SK-N-SH treated with all-trans-retinoic acid at 6 μM for 48 hours (cell line): ENCODE data around the gene EGFL7.

ENCODE experiments used
- ATAC-seq: fragments of 200-7000 bp; cut with Tn5 transposase; 3 replicates; pipeline ENCODE4 v1.9.1; 2020; ENCODE audit warnings: mild to moderate bottlenecking, moderate library complexity
- BACH2 ChIP-seq: fragments of 250-450 bp; sonication (Bioruptor Pico); IDR thresholded peaks from 2 replicates; pipeline ENCODE4 v1.9.0; 2021; ENCODE audit warnings: mild to moderate bottlenecking, borderline replicate concordance
- CSDC2 ChIP-seq: fragments of 250-450 bp; sonication (Bioruptor Pico); IDR thresholded peaks from 2 replicates; pipeline ENCODE4 v1.5.0; 2020; ENCODE audit warnings: mild to moderate bottlenecking, moderate library complexity
- GLIS3 ChIP-seq: fragments of 250-450 bp; sonication (Bioruptor Pico); IDR thresholded peaks from 2 replicates; pipeline ENCODE4 v1.5.0; 2020; ENCODE audit warnings: mild to moderate bottlenecking, moderate library complexity
- ISL1 ChIP-seq: fragments of 250-450 bp; sonication (Bioruptor Pico); IDR thresholded peaks from 2 replicates; pipeline ENCODE4 v2.1.2; 2022; ENCODE audit warnings: mild to moderate bottlenecking, moderate library complexity
- OSR1 ChIP-seq: fragments of 250-450 bp; sonication (Bioruptor Pico); IDR thresholded peaks from 2 replicates; pipeline ENCODE4 v1.8.0; 2022; ENCODE audit warnings: moderate library complexity, mild to moderate bottlenecking, inconsistent platforms
- RARB ChIP-seq: fragments of 250-450 bp; sonication (Bioruptor Pico); IDR thresholded peaks from 2 replicates; pipeline ENCODE4 v1.8.0; 2021; ENCODE audit warnings: mild to moderate bottlenecking, moderate library complexity
- SNAI2 ChIP-seq: fragments of 250-450 bp; sonication (Bioruptor Pico); IDR thresholded peaks from 2 replicates; pipeline ENCODE4 v1.5.0; 2020; ENCODE audit warnings: mild to moderate bottlenecking, moderate library complexity
- TCF4 ChIP-seq: fragments of 250-450 bp; sonication (Bioruptor Pico); IDR thresholded peaks from 2 replicates; pipeline ENCODE4 v1.8.0; 2021; ENCODE audit warnings: mild to moderate bottlenecking, moderate library complexity, borderline replicate concordance
- ZFP3 ChIP-seq: fragments of 250-450 bp; sonication (Bioruptor Pico); IDR thresholded peaks from 2 replicates; pipeline ENCODE4 v1.5.0; 2020; ENCODE audit warnings: mild to moderate bottlenecking, moderate library complexity
- ZNF70 ChIP-seq: fragments of 450-650 bp; formaldehyde crosslinking; IDR thresholded peaks from 2 replicates; pipeline ENCODE4 v1.5.0; 2020; ENCODE audit warnings: mild to moderate bottlenecking, moderate library complexity
- ZNF8 ChIP-seq: fragments of 450-650 bp; formaldehyde crosslinking; IDR thresholded peaks from 2 replicates; pipeline ENCODE4 v1.5.0; 2020; ENCODE audit warnings: mild to moderate bottlenecking, moderate library complexity
- TF ChIP-seq, protein P1 (sequence below): fragments of 250-450 bp; sonication (Bioruptor Pico); IDR thresholded peaks from 2 replicates; pipeline ENCODE4 v1.8.0; 2021; ENCODE audit warnings: low read depth, mild to moderate bottlenecking, moderate library complexity, borderline replicate concordance
- TF ChIP-seq, protein P2 (sequence below): fragments of 250-450 bp; sonication (Bioruptor Pico); IDR thresholded peaks from 2 replicates; pipeline ENCODE4 v1.5.1; 2020; ENCODE audit warnings: low read depth, mild to moderate bottlenecking, moderate library complexity
- TF ChIP-seq, protein P3 (sequence below): fragments of 250-450 bp; sonication (Bioruptor Pico); IDR thresholded peaks from 2 replicates; pipeline ENCODE4 v1.5.0; 2020; ENCODE audit warnings: mild to moderate bottlenecking, moderate library complexity
- TF ChIP-seq, protein P4 (sequence below): fragments of 250-450 bp; sonication (Bioruptor Pico); IDR thresholded peaks from 2 replicates; pipeline ENCODE4 v1.8.0; 2020; ENCODE audit warnings: mild to moderate bottlenecking, moderate library complexity, borderline replicate concordance
- TF ChIP-seq, protein P5 (sequence below): fragments of 250-450 bp; sonication (Bioruptor Pico); IDR thresholded peaks from 2 replicates; pipeline ENCODE4 v1.5.1; 2021; ENCODE audit warnings: mild to moderate bottlenecking, moderate library complexity

Gene EGFL7

DNA sequence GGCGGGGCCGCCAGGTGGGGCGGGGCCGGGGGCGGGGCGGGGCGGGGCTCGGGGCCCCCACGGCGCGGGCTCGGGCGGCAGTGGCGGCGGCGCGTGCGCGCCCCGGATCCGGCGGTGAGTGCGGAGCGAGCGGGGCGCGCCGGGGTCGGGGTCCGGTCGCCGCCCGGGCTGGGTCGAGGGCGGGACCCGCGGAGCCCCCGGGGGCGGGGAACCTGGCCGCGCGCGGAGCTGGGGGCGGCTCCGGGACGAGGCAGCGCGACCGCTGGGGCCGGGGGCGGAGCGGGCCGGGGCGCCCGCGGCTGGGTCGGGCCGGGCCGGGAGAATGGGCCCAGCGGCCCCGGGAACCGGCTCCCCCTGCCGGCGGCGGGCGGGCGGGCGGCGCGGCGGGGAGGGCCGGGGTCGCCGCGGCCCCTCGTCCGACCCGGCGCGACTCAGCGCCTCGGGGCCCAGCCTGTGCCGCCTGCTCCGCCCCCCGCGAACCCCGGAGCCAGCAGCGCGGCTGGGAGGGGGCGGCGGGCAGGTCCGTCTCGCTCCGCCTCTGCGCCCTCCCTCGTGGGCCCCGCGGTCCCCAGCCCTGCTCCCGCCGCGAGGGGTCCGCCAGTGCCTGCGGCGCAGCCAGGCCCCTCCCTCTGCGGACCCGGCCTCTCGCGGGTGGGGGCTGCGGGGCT is 3.1 kb downstream of the EGFL7 start:
- no peak for ATAC-seq

DNA sequence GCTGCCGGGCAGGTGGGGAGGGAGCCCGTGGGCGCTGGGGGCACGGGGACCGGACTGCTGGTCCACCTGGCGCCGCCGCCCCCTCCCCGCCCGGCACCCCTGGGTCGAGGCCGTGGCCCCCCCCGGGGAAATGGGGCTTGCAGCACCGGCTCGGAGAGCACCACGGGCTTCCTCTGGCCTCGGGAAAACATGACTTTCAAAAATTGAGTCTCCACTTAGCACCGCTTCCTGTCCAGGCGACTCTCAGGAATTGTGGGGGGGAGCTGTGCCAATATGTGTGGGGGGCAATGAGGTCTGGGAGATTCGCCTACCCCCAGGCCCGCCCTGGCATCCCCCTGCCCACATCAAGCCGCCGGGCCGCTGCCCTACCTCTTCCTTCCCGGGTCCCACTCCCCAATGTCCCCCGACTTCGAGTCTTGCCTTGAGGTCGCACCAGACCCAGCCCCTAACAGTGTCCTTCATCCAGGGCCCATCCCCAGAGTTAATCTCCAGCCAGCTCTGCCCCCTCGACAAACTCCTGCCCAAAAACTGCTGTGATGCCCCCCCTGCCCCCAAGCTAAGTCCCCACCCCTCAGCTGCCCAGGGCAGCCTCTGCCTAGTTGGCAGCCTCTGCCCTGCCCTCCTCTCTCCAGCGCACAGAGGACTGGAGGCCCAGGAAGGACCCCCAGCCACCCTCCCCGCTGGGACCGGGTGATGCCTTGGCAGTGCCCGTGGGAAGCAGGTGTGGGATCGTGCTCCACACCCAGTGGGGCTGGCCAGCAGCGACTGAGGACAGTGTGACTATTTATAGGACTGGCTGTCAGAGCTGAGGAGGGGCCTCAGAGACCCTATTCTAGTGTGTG is 3.9 kb downstream of the EGFL7 start:
- TF ChIP-seq, protein P1, sequence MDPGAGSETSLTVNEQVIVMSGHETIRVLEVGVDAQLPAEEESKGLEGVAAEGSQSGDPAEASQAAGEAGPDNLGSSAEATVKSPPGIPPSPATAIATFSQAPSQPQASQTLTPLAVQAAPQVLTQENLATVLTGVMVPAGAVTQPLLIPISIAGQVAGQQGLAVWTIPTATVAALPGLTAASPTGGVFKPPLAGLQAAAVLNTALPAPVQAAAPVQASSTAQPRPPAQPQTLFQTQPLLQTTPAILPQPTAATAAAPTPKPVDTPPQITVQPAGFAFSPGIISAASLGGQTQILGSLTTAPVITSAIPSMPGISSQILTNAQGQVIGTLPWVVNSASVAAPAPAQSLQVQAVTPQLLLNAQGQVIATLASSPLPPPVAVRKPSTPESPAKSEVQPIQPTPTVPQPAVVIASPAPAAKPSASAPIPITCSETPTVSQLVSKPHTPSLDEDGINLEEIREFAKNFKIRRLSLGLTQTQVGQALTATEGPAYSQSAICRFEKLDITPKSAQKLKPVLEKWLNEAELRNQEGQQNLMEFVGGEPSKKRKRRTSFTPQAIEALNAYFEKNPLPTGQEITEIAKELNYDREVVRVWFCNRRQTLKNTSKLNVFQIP (CRISPR knock-in tag): no peak
- TF ChIP-seq, protein P2, sequence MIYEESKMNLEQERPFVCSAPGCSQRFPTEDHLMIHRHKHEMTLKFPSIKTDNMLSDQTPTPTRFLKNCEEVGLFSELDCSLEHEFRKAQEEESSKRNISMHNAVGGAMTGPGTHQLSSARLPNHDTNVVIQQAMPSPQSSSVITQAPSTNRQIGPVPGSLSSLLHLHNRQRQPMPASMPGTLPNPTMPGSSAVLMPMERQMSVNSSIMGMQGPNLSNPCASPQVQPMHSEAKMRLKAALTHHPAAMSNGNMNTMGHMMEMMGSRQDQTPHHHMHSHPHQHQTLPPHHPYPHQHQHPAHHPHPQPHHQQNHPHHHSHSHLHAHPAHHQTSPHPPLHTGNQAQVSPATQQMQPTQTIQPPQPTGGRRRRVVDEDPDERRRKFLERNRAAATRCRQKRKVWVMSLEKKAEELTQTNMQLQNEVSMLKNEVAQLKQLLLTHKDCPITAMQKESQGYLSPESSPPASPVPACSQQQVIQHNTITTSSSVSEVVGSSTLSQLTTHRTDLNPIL (CRISPR knock-in tag): no peak
- TF ChIP-seq, all 23 proteins: peak for 0
- no peak for ATAC-seq

More for the DNA sequence above, 3.1 kb downstream of the EGFL7 start:
- TF ChIP-seq, protein P3, sequence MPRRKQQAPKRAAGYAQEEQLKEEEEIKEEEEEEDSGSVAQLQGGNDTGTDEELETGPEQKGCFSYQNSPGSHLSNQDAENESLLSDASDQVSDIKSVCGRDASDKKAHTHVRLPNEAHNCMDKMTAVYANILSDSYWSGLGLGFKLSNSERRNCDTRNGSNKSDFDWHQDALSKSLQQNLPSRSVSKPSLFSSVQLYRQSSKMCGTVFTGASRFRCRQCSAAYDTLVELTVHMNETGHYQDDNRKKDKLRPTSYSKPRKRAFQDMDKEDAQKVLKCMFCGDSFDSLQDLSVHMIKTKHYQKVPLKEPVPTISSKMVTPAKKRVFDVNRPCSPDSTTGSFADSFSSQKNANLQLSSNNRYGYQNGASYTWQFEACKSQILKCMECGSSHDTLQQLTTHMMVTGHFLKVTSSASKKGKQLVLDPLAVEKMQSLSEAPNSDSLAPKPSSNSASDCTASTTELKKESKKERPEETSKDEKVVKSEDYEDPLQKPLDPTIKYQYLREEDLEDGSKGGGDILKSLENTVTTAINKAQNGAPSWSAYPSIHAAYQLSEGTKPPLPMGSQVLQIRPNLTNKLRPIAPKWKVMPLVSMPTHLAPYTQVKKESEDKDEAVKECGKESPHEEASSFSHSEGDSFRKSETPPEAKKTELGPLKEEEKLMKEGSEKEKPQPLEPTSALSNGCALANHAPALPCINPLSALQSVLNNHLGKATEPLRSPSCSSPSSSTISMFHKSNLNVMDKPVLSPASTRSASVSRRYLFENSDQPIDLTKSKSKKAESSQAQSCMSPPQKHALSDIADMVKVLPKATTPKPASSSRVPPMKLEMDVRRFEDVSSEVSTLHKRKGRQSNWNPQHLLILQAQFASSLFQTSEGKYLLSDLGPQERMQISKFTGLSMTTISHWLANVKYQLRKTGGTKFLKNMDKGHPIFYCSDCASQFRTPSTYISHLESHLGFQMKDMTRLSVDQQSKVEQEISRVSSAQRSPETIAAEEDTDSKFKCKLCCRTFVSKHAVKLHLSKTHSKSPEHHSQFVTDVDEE (CRISPR knock-in tag): no peak
- TF ChIP-seq CSDC2 (CRISPR knock-in tag) (no peak), TCF4 (CRISPR knock-in tag) (no peak), GLIS3 (CRISPR knock-in tag) (no peak), ZFP3 (CRISPR knock-in tag) (no peak), ISL1 (no peak), ZNF70 (CRISPR knock-in tag) (no peak), RARB (CRISPR knock-in tag) (no peak), BACH2 (CRISPR knock-in tag) (no peak), OSR1 (no peak), ZNF8 (CRISPR knock-in tag) (no peak), SNAI2 (CRISPR knock-in tag) (no peak)
- TF ChIP-seq, protein P4, sequence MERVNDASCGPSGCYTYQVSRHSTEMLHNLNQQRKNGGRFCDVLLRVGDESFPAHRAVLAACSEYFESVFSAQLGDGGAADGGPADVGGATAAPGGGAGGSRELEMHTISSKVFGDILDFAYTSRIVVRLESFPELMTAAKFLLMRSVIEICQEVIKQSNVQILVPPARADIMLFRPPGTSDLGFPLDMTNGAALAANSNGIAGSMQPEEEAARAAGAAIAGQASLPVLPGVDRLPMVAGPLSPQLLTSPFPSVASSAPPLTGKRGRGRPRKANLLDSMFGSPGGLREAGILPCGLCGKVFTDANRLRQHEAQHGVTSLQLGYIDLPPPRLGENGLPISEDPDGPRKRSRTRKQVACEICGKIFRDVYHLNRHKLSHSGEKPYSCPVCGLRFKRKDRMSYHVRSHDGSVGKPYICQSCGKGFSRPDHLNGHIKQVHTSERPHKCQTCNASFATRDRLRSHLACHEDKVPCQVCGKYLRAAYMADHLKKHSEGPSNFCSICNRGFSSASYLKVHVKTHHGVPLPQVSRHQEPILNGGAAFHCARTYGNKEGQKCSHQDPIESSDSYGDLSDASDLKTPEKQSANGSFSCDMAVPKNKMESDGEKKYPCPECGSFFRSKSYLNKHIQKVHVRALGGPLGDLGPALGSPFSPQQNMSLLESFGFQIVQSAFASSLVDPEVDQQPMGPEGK: no peak
- TF ChIP-seq, protein P1 (CRISPR knock-in tag): no peak
- TF ChIP-seq, protein P5, sequence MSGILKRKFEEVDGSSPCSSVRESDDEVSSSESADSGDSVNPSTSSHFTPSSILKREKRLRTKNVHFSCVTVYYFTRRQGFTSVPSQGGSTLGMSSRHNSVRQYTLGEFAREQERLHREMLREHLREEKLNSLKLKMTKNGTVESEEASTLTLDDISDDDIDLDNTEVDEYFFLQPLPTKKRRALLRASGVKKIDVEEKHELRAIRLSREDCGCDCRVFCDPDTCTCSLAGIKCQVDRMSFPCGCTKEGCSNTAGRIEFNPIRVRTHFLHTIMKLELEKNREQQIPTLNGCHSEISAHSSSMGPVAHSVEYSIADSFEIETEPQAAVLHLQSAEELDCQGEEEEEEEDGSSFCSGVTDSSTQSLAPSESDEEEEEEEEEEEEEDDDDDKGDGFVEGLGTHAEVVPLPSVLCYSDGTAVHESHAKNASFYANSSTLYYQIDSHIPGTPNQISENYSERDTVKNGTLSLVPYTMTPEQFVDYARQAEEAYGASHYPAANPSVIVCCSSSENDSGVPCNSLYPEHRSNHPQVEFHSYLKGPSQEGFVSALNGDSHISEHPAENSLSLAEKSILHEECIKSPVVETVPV (CRISPR knock-in tag): no peak
- TF ChIP-seq, all 23 proteins: peak for 0
